Left renal pelvis (tissue), 4 donors: ENCODE results near the gene DEF6. TPM values are rescaled to one million over a fixed set of nuclear protein-coding genes. Genes with fewer than 3 reads are reported as not detected.

ENCODE experiments used
- DNase-seq, 4 donors: peaks; one replicate each; pipeline ENCODE4 v3.0.0-alpha.2; 2013; ENCODE audit warnings: low read depth in 4 of 4, low spot score in 3 of 4
- polyA plus RNA-seq, 4 donors: library from polyadenylated mRNA; unstranded; fragments of 120-200 nt; gene quantifications; one replicate each; pipeline ENCODE4 v1.2.1, GENCODE V29; 2013; ENCODE audit not compliant: insufficient read length in 4 of 4

The DEF6 gene
- polyA plus RNA-seq, 4 donors = 3.3 to 7.6 (median 5.5) TPM

DNA sequence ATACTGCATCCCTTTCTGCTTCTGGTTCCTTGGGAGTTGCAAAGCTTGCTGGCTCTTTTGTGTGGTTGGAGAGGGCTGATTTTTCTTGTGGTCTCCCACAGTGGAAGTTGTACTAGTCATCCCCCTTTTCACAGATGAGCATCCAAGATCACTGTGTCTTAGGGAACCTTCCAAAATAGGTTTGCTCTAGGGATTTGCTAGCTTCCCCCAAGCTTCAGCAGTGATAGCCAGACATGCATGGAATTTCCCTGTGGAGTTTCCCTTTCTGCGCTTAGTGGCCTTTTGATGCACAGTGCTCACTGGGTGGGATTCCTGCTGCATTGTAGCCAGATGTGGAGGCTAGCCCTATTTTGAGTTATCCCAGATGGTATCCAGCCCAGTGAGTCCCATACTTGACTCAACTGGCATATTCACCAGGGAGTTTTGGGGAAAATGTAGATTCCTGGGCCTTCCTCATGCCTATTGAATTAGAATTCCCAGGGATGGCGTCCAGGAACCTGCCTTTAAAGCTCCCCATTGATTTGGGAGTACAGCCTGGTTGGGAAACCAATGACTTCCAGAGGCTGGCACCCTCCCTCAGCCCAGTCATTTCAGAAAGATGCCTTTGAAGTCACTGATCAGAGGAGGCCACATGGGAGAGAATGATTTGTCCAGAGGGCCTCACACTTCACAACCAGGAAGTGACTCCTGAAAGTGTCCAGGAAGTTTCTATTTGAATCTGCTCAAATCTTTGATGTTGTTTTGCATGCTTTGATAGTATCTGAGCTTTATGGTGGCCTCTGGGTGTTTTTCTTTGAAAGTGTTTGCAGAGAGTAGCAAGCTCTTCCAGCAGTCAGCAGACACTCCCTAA lies 70.6 kb downstream of the DEF6 start:
- no peak for DNase-seq

DNA sequence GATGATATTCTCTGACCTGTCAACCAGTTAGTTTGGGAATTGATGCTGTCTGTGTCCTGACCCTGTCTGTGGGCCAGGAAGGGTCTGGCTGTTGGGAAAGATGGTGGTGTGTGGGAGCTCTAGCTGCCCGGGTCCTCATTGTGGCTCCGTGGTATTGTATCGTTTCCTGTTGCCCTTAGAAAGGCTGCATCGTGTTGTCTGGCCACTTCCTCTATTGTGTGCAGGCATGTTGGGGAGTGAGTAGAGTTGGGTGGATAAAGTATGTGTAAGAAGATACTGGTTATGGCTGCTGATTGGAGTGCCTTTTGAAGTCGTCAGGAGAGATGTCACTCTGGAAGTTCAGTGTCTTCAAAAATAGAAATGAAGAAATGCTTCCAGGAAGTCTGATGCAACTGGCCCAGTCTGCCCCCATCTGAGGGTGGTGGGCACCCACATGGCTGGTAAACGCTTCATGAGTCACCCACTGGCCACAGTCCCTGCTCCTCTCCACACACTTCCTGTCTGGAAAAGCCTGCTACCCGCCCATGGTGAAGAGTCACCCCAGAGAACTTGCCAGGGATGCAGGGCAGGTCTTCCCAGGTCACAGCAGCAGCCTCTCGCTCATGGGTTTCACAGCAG lies 72.6 kb downstream of the DEF6 start:
- DNase-seq = no peak

DNA sequence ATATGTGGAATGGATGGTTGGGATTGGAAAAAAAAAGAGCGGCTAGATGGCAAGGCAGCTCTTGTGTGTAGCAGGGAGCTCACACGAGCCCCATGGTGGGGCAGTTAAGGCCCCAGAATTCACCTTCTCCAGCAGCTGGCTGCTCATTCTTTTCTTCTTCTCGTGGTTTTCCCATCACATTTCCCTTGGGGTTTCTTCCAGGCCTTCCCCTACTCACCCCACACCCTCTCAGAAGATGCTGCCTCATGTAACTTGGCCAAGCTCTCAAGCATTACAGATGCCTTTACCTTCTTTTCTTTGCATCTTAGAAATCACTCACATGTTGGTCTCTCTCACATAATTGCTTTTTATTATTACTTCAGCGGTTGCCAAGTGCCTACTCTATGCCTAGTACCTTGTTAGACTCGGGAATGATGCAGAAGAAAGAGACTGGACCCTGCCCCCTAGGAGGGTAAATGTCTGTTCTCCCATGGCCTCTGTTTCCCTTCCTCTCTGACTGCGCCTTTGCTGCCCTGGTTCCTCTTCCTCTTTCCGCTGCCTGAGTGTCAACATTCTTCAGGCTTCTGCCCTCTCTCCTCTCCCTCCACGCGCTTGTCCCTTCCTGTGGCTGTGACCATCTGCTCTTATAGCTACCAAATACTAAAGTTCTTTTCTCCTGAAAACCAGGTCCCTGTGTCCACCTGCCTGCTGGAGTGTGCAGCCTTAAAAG lies 73.3 kb downstream of the DEF6 start:
- no peak for DNase-seq

Other genes starting within 250 kb of the DEF6 start
- gene TCP11, start 156.5 kb upstream of the DEF6 start, polyA plus RNA-seq = 1 to 10 TPM; 1.2 to 2.8 (median 1.5) TPM
- 10 to 100 TPM; 41.9 to 59.0 (median 49.4) TPM for gene SCUBE3, start 83.9 kb upstream of the DEF6 start, polyA plus RNA-seq
- 10 to 100 TPM; 33.8 to 62.7 (median 43.4) TPM for gene ZNF76, start 38.1 kb upstream of the DEF6 start, polyA plus RNA-seq
- 10 to 100 TPM; 21.0 to 26.4 (median 23.3) TPM for gene PPARD, start 44.7 kb downstream of the DEF6 start, polyA plus RNA-seq
- 10 to 100 TPM in 1 of 4 donors, 1 to 10 TPM in 3; 7.1 to 12.5 (median 9.7) TPM for gene FANCE, start 154.5 kb downstream of the DEF6 start, polyA plus RNA-seq
- gene RPL10A, start 170.6 kb downstream of the DEF6 start, polyA plus RNA-seq = 1,000 to 10,000 TPM; 1,828 to 2,129 (median 1,951) TPM
- gene TEAD3, start 199.3 kb downstream of the DEF6 start, polyA plus RNA-seq = 10 to 100 TPM; 37.1 to 56.7 (median 43.5) TPM
- 1 to 10 TPM; 1.8 to 3.5 (median 2.7) TPM for gene TULP1, start 215.1 kb downstream of the DEF6 start, polyA plus RNA-seq